Fibroblast of peridontal ligament (primary cell): ENCODE data around the gene RIPOR3.
"Not testable (repeated sequence)": the region's sequence is repeated elsewhere in the genome, so short reads cannot be mapped to it uniquely, and the experiment has no call there.

ENCODE experiments used
- DNase-seq: peaks from one replicate; pipeline ENCODE4 v3.0.0-alpha.2; 2010; ENCODE audit errors: extremely low read depth

RIPOR3 gene

GRCh38 chr20:50632701-50633100 is 58.6 kb downstream of the RIPOR3 start:
- no peak for DNase-seq

DNA sequence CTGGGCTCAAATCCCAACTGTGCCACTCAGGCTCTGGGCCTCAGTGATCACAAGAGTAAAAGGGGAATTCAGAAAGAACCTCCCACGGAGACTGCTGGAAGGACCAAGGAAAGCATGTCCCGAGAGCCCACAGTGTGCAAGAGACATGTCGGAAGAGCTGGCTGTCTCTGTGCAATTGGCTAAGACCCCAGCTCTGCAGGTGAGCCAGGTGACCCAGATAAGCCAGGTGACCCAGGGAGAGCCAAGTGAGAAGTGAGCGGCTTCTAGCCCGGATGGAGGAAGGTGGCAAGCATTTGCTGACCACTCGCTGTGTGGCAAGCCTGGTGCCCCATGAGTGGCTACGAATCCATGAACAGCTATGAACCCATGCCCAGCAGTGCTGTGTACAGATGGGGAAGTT is 59.1 kb downstream of the RIPOR3 start:
- no peak for DNase-seq

GRCh38 chr20:50630578-50631263 is 60.6 kb downstream of the RIPOR3 start:
- DNase-seq: no peak

- DNase-seq: no peak
Measured at GRCh38 chr20:50629670-50630045, 61.7 kb downstream of the RIPOR3 start.

DNA sequence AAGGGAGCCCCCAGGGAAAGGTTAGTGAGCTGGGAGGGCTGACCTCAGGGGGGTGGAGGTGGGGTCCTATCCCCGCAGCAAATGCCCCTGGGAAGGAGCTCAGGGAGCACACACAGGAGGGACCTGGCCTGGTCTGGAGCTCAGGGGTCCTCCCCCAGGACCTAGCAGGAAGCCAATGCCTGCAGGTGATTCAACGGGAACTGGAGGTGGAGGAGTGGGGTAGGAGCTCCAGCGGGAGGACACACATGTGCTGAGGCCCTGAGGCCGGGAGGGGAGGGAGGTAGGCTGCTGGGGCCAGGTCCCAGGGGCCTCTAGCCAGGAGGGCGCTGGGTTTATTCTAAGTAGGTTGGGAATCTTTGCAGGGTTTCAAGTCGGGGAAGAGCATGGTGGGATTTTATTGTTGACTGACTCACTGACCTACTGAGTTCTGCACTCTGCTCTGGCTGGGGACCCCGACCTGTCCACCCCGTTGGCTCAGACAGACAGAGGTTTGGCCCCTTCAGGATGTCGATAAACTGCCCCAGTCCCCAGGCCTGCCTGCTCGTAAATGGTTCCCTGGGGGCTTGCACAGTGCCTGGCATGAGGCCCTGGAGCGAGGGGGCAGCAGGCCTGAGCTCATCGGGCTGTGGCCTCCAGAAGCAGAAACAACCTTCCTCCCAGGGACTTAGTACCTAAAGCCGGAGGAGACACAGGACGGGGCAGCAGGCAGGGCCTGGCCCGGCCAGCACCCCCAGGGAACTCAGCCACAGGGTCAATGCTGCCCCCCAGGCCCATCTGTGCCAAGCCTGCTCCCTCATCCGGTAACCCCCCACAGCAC is 62.3 kb downstream of the RIPOR3 start:
- DNase-seq: no peak

GRCh38 chr20:50628332-50628731 is 63.0 kb downstream of the RIPOR3 start:
- DNase-seq: no peak

DNA sequence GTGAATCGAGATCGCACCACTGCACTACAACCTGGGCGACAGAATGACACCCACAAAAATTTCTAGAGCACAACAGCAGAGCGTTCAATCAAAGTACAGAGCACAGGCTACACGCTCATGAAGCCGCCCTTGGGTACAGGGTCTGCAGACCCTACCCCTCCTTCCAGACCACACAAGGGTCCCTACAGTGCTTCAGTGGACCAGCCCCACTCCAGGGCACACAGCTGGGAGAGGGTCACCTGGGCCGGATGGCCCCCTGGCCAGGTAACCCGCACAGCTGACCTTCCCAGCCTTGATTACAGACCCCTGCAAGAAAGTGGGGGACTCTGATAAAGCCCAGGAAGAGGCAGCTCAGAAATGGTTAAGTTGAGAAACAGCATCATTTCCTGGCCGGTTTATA is 63.6 kb downstream of the RIPOR3 start:
- DNase-seq: no peak

DNA sequence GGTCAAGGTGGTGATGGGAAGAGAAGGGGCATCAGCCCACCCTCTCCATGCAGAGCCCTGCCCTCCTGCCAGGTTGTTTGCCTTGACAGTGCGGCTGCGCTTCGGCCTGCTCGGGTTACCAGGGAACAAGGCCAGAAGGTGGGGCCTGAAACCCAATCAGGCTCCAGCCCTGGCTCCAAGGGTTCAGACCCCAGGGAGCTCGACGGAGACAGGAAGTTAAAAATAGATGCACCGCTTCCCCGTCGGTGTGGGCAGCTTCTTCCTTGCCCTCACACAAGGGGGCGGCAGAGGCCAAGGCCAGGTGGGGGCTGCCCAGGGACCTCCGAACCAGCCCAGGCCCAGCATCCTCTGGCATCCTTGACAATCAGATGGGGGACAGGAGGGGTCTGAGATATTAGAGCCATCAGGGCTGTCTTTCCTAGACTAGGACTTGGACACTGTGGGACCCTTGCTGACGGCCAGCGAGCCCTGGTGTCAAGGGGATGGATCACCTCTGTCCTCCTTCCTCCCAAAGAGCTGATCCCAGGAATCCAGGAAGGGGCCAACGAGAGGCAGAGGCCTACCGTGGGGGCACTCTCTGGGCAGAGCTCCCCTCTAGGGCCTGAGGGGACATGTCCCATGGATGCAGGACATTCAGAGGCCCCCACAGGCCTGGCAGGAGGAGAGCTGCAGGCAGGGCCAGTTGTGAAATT is 65.2 kb downstream of the RIPOR3 start:
- DNase-seq: peak; percentile 59

GRCh38 chr20:50624351-50625016 is 66.9 kb downstream of the RIPOR3 start:
- no peak for DNase-seq

DNA sequence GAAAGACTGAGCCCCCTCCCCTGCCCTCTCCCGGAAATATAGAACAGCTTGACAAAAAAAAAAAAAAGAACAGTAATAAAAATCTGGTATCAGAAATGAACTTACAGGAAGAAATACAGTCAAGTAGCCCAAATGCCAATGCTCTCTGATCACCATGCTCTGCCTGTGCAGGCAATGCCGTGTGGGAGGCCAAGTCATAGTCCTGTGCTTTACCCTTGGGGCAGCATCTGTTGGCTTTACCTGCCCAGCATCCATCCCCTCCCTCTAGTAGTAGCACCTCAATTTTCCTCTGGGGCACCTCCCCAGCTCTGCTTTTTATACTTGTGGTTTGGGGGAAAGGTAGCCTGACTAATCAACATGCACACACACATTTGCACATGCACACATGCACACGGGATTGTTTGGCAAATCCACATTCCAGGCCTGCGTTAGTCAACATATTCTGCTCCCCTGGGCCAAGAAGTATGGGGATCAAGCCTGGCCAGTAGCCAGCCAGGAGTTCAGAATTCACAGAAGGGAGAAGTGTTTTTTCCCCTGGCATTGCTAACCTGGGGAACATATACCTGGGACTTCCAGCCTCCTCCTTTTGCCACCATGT is 70.2 kb downstream of the RIPOR3 start:
- DNase-seq: no peak

- not testable (repeated sequence) for DNase-seq
Measured at GRCh38 chr20:50620459-50620858, 70.9 kb downstream of the RIPOR3 start.

- DNase-seq: no peak
Measured at GRCh38 chr20:50618537-50618936, 72.8 kb downstream of the RIPOR3 start.

DNA sequence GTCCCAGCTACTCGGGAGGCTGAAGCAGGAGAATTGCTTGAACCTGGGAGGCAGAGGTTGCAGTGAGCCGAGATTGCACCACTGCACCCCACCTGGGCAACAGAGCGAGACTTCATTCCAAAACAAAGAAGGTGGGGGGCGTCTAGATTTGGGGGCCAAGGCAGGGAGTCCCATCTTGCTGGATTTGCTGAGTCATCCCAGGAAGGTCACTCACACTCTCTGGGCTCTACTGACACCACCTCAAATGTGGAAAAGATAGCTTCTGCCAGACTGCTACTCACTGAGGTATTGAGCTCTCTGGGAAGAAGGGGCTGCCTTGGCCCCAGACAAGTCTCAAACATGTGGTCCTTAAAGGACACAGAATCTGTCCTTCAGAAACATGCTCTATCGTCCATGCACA is 74.3 kb downstream of the RIPOR3 start:
- DNase-seq: no peak

DNA sequence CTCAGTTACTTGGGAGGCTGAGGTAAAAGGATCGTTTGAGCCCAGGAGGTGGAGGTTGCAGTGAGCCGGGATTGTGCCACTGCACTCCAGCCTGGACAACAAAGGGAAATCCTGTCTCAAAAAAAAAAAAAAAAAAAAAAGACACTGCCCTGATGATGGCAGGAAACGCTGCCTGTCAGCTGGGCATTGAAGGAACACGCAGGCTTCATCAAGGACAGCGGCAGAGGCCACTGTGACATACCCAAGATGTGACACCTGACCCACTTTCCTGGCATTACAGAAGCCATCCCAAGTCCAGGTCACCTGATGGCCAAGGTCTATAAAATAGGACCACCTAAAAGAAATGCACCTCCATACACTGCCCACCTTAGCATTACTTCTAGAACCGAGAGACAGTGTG is 75.9 kb downstream of the RIPOR3 start:
- no peak for DNase-seq

GRCh38 chr20:50613438-50614169 is 77.7 kb downstream of the RIPOR3 start:
- DNase-seq: no peak

- no peak for DNase-seq
Measured at GRCh38 chr20:50611128-50611810, 80.1 kb downstream of the RIPOR3 start.

- no peak for DNase-seq
Measured at GRCh38 chr20:50610212-50610718, 81.1 kb downstream of the RIPOR3 start.

DNA sequence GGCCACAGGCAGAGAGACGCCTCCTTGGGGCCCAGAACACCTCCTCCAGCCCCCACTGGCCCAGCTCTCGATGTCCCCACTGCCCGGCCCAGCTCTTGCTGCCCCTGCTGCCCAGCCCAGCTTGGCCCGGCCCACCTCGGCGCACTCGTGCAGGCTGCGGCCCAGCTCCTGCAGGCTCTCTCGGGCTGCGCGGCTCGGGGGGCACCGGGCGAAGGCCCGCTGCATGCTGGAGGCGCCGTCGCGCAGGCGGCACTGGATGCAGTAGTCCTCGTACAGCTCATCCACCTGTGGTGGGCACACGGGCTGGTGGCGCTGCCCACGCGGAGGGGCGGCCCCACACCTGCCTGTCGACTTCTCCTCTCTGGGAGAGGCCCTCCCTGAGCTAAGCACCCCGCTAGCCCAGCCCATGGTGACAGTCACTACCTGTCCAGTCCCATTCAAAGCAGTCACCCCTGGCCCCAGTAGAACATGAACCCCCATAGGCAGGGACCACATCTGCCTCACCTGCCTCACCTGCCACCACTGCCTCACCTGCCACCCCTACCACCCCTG is 81.8 kb downstream of the RIPOR3 start:
- DNase-seq: no peak

DNA sequence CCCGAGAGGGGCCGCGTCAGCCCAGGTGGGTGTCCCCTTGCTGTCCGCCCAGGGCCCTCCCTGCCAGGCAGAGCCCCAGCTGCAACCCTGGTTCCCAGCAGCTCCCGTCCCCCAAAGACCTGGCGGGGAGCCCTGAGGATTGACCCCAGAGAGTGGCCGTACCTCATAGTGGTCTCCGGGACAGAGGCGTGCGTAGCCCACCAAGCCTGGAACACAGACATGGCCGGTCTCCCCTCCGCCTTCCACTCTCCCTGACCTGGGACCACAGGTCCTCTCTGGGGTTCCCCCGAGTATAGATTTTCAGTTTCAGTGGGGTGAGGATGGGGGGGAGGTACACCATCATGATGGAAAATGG is 82.6 kb downstream of the RIPOR3 start:
- no peak for DNase-seq
